Thyroid gland (tissue), 4 donors: ENCODE data around the gene SNX10. TPM values are rescaled to one million over a fixed set of nuclear protein-coding genes. Genes with fewer than 3 reads are reported as not detected.

Experiments used
- DNase-seq, 2 donors: peaks; one replicate each; pipeline ENCODE4 v3.0.0-alpha.2; 2019
- H3K27ac ChIP-seq, 3 donors: fragments of 200-600 bp; sonication (generic); 1 replicate in 2 of 3; 2 replicates in 1 of 3; pipeline ENCODE4 v1.5.1; 2016 to 2019; ENCODE audit warnings: mild to moderate bottlenecking in 1 of 3, moderate library complexity in 1 of 3
- H3K27me3 ChIP-seq: fragments of 200-600 bp; sonication (generic); one replicate; pipeline ENCODE4 v1.5.1; 2019
- H3K36me3 ChIP-seq, 2 donors: fragments of 200-600 bp; sonication (generic); one replicate each; pipeline ENCODE4 v1.5.1; 2016 to 2019
- H3K4me1 ChIP-seq, 2 donors: fragments of 200-600 bp; sonication (generic); one replicate each; pipeline ENCODE4 v1.5.1; 2017 to 2019
- H3K4me3 ChIP-seq, 3 donors: fragments of 200-600 bp; sonication (generic); replicated peaks in 1 of 3; 1 replicate in 2 of 3; 2 replicates in 1 of 3; pipeline ENCODE4 v1.5.1; 2016; ENCODE audit warnings: mild to moderate bottlenecking in 1 of 3
- H3K9me3 ChIP-seq: fragments of 200-600 bp; sonication (generic); one replicate; pipeline ENCODE4 v1.5.1; 2017
- CTCF ChIP-seq, 6 experiments: fragments of 200-600 bp in 3 of 6; fragments of 450-650 bp in 3 of 6; sonication (generic) in 3 of 6; IDR thresholded peaks; one replicate each; pipeline ENCODE4 v1.5.1; 2016 to 2019; ENCODE audit warnings: antibody characterized with exemption in 6 of 6, mild to moderate bottlenecking in 2 of 6, inconsistent platforms in 1 of 6, moderate library complexity in 1 of 6
- POLR2A ChIP-seq, 2 donors: fragments of 450-650 bp; IDR thresholded peaks; one replicate each; pipeline ENCODE4 v1.6.1; 2017; ENCODE audit warnings: antibody characterized with exemption in 2 of 2, mild to moderate bottlenecking in 2 of 2, moderate library complexity in 1 of 2
- WGBS, 2 donors: methylation state at CpG; one replicate each; pipeline ENCODE4 v1.1.5; 2017; 5-methylcytosine and 5-hydroxymethylcytosine counted together
- intact Hi-C: fragments of 100-400 bp; cut with DNase I; formaldehyde crosslinking; loops from one replicate; pipeline ENCODE4 v1.15.1; 2023
- total RNA-seq, 4 donors: library from RNA; depleted of rRNA; stranded (reverse); fragments of >200 nt; gene quantifications; one replicate each; pipeline ENCODE4 v1.2.3, GENCODE V29; 2016

SNX10 gene
- total RNA-seq, 4 donors from 2014 or later = 1.8 to 5.0 (median 2.7) TPM

- H3K36me3 ChIP-seq = no peaks in the 10 kb centered on the region
- no peaks in the 10 kb centered on the region for H3K27me3 ChIP-seq
- 5 to 7% methylated on average over 30 to 34 of the region's 38 CpGs for WGBS, 2 donors
- intact Hi-C loops = loop anchor here (10.0 kb wide), 1 partner anchor 57 kb away; no protein-coding TSS in a partner anchor
- peaks cover 0 to 7% of the 10 kb centered on the region in 2 donors for H3K4me1 ChIP-seq
- peak overlapping the region; percentile 20 to 57 (median 39) for H3K4me3 ChIP-seq
- peak; percentile 23 to 34 for DNase-seq
- H3K27ac ChIP-seq = no peak overlapping the region
- H3K9me3 ChIP-seq = no peaks in the 10 kb centered on the region
- TF ChIP-seq POLR2A (IDR thresholded peaks at IDR 0.05) (no peak), CTCF (IDR thresholded peaks at IDR 0.05) (no peak)
These were observed 106.2 kb downstream of the SNX10 start for GRCh38 chr7:26397796-26398426.

GRCh38 chr7:26398427-26398755 lies 106.7 kb downstream of the SNX10 start:
- DNase-seq = peak; percentile 55 to 59
- Histone ChIP-seq H3K36me3 (no peaks in the 10 kb centered on the region), H3K4me1 (peaks cover 0 to 7% of the 10 kb centered on the region in 2 donors), H3K27ac (no peak overlapping the region), H3K4me3 (peak overlapping the region; percentile 20 to 57 (median 39)), H3K9me3 (no peaks in the 10 kb centered on the region), H3K27me3 (no peaks in the 10 kb centered on the region)
- intact Hi-C loops = loop anchor here (10.0 kb wide), 1 partner anchor 56 kb away; no protein-coding TSS in a partner anchor
- 0% methylated on average over 17 of the region's 36 CpGs; no CpG with 5 or more reads in 1 of the 2 donors for WGBS, 2 donors
- TF ChIP-seq POLR2A (IDR thresholded peaks at IDR 0.05) (no peak), CTCF (IDR thresholded peaks at IDR 0.05) (peak in 1 of 6 experiments; percentile 10)

GRCh38 chr7:26398756-26399509 lies 107.3 kb downstream of the SNX10 start:
- Histone ChIP-seq H3K4me3 (peak overlapping the region; percentile 3 to 57 (median 39)), H3K9me3 (no peaks in the 10 kb centered on the region), H3K4me1 (peaks cover 0 to 7% of the 10 kb centered on the region in 2 donors), H3K36me3 (no peaks in the 10 kb centered on the region), H3K27ac (no peak overlapping the region), H3K27me3 (no peaks in the 10 kb centered on the region)
- WGBS, 2 donors = 1 to 2% methylated on average over 38 to 50 of the region's 52 CpGs
- DNase-seq = peak; percentile 32 to 34
- TF ChIP-seq POLR2A (IDR thresholded peaks at IDR 0.05) = no peak
- TF ChIP-seq CTCF (IDR thresholded peaks at IDR 0.05) = peak in 2 of 6 experiments; percentile 2 to 20
- intact Hi-C loops = loop anchor here (10.0 kb wide), 1 partner anchor 56 kb away; no protein-coding TSS in a partner anchor

- no peak overlapping the region for H3K27ac ChIP-seq
- intact Hi-C loops = loop anchor here (10.0 kb wide), 1 partner anchor 55 kb away; no protein-coding TSS in a partner anchor
These were observed 108.1 kb downstream of the SNX10 start for GRCh38 chr7:26399736-26400135.

More at GRCh38 chr7:26399736-26400135, 108.1 kb downstream of the SNX10 start:
- Histone ChIP-seq H3K36me3 (no peaks in the 10 kb centered on the region), H3K4me1 (peaks cover 0 to 7% of the 10 kb centered on the region in 2 donors), H3K4me3 (no peak overlapping the region), H3K27me3 (no peaks in the 10 kb centered on the region), H3K9me3 (no peaks in the 10 kb centered on the region)
- TF ChIP-seq CTCF (IDR thresholded peaks at IDR 0.05) (no peak), POLR2A (IDR thresholded peaks at IDR 0.05) (no peak)
- no peak for DNase-seq
- WGBS, 2 donors = 86 to 100% methylated on average over 1 of the region's 1 CpG
